ENCODE measurements around the gene PPP1R16B. TPM values are rescaled to one million over a fixed set of nuclear protein-coding genes. Genes with fewer than 3 reads are reported as not detected.

PPP1R16B gene
- polyA plus RNA-seq, 4 donors = 0.89 to 11.9 (median 3.7) TPM

GRCh38 chr20:38903335-38903734, 97.8 kb downstream of the PPP1R16B start:
- Histone ChIP-seq H3K9me3 (ENCODE audit: control insufficient read depth in 2 of 2, insufficient read depth in 1 of 2, low read depth in 1 of 2, low read length in 1 of 2) (peaks cover 0 to 2% of the 10 kb centered on the region in 2 donors), H3K4me1 (ENCODE audit: control insufficient read depth in 3 of 3, insufficient read depth in 2 of 3, low read depth in 1 of 3, low read length in 2 of 3) (no peaks in the 10 kb centered on the region), H3K36me3 (ENCODE audit: control insufficient read depth in 3 of 3, insufficient read depth in 2 of 3, low read depth in 1 of 3, low read length in 3 of 3) (peaks cover 0 to 2% (median 2%) of the 10 kb centered on the region in 3 donors), H3K27ac (ENCODE audit: low read depth in 1 of 3, low read length in 2 of 3) (no peak overlapping the region), H3K4me3 (ENCODE audit: low read depth in 1 of 3, low read length in 3 of 3) (no peak overlapping the region), H3K27me3 (ENCODE audit: control insufficient read depth in 3 of 3, insufficient read depth in 3 of 3, low read length in 3 of 3) (peaks cover 0 to 3% (median 0%) of the 10 kb centered on the region in 3 donors)
- 46 to 63% (median 46%) methylated on average over 5 of the region's 5 CpGs for WGBS, 3 donors
- FAIRE-seq (no peak), DNase-seq (no peak)

DNA sequence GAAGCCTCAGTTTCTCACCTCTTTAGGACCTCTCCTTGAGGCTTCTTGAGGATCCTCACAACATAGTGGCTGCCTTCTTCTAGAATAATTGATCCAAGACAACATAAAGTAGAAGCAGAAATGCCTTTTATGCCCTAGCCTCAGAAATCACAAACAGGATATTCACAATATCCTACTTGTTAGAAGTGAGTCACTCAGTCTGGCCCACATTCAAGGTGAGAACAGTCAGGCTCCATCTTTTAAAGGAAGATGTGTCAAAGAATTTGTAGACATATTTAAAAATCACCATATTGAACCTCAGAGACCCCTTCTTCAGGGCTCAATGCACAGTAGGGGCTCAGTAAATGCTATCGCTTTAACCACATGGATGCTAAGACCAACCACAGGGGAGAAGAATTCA, 99.9 kb downstream of the PPP1R16B start:
- peaks cover 0 to 2% of the 10 kb centered on the region in 2 donors for H3K9me3 ChIP-seq (ENCODE audit: control insufficient read depth in 2 of 2, insufficient read depth in 1 of 2, low read depth in 1 of 2, low read length in 1 of 2)
- no peak overlapping the region for H3K4me3 ChIP-seq (ENCODE audit: low read depth in 1 of 3, low read length in 3 of 3)
- peaks cover 0 to 2% (median 2%) of the 10 kb centered on the region in 3 donors for H3K36me3 ChIP-seq (ENCODE audit: control insufficient read depth in 3 of 3, insufficient read depth in 2 of 3, low read depth in 1 of 3, low read length in 3 of 3)
- H3K27ac ChIP-seq (ENCODE audit: low read depth in 1 of 3, low read length in 2 of 3) = no peak overlapping the region
- DNase-seq (no peak), FAIRE-seq (no peak)
- 53 to 95% (median 54%) methylated on average over 1 of the region's 1 CpG for WGBS, 3 donors
- H3K4me1 ChIP-seq (ENCODE audit: control insufficient read depth in 3 of 3, insufficient read depth in 2 of 3, low read depth in 1 of 3, low read length in 2 of 3) = no peaks in the 10 kb centered on the region
- H3K27me3 ChIP-seq (ENCODE audit: control insufficient read depth in 3 of 3, insufficient read depth in 3 of 3, low read length in 3 of 3) = peaks cover 0 to 3% (median 0%) of the 10 kb centered on the region in 3 donors

DNA sequence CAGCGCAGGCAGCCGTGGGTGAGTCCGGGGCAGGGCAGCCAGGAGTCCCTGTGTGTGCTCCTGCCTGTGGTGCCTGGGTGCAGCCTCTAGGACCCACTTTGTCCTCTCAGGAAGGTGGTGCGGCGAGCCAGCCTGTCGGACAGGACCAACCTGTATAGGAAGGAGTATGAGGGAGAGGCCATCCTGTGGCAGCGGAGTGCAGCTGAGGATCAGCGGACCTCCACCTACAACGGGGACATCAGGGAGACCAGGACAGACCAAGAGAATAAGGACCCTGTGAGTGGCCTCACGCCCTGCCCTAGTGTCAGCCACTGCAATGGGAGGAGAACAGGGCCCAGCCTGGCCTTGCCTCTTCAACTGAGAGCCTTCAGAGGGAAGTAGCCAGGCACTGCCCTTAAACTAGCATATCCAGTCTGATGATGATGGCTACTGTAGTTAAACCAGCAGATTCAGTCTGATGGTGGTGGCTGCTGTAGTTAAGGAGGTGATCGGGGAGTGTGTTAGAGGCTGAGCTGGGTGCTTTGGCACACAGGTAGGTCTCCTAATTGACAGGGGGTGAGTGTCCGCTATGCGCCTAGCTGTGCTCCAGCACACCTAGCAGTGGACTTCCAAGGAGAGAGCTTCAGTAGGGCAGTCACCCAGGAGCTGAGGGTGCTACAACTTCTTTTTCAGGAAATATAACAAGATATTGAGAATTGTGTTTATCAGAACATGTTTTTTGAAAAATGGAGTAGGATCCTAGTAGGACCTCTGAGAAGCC, 102.6 kb downstream of the PPP1R16B start:
- no peaks in the 10 kb centered on the region for H3K4me1 ChIP-seq (ENCODE audit: control insufficient read depth in 3 of 3, insufficient read depth in 2 of 3, low read depth in 1 of 3, low read length in 2 of 3)
- H3K27ac ChIP-seq (ENCODE audit: low read depth in 1 of 3, low read length in 2 of 3) = no peak overlapping the region
- H3K36me3 ChIP-seq (ENCODE audit: control insufficient read depth in 3 of 3, insufficient read depth in 2 of 3, low read depth in 1 of 3, low read length in 3 of 3) = peaks cover 0 to 2% (median 0%) of the 10 kb centered on the region in 3 donors
- peaks cover 0 to 2% of the 10 kb centered on the region in 2 donors for H3K9me3 ChIP-seq (ENCODE audit: control insufficient read depth in 2 of 2, insufficient read depth in 1 of 2, low read depth in 1 of 2, low read length in 1 of 2)
- 86 to 92% (median 89%) methylated on average over 13 of the region's 13 CpGs for WGBS, 3 donors
- peaks cover 0 to 3% (median 0%) of the 10 kb centered on the region in 3 donors for H3K27me3 ChIP-seq (ENCODE audit: control insufficient read depth in 3 of 3, insufficient read depth in 3 of 3, low read length in 3 of 3)
- no peak for FAIRE-seq
- DNase-seq = no peak
- no peak overlapping the region for H3K4me3 ChIP-seq (ENCODE audit: low read depth in 1 of 3, low read length in 3 of 3)

GRCh38 chr20:38915355-38915754, 109.9 kb downstream of the PPP1R16B start:
- Histone ChIP-seq H3K4me3 (ENCODE audit: low read depth in 1 of 3, low read length in 3 of 3) (no peak overlapping the region), H3K36me3 (ENCODE audit: control insufficient read depth in 3 of 3, insufficient read depth in 2 of 3, low read depth in 1 of 3, low read length in 3 of 3) (no peaks in the 10 kb centered on the region), H3K27me3 (ENCODE audit: control insufficient read depth in 3 of 3, insufficient read depth in 3 of 3, low read length in 3 of 3) (peaks cover 0 to under 1% (median 0%) of the 10 kb centered on the region in 3 donors), H3K9me3 (ENCODE audit: control insufficient read depth in 2 of 2, insufficient read depth in 1 of 2, low read depth in 1 of 2, low read length in 1 of 2) (no peaks in the 10 kb centered on the region), H3K4me1 (ENCODE audit: control insufficient read depth in 3 of 3, insufficient read depth in 2 of 3, low read depth in 1 of 3, low read length in 2 of 3) (no peaks in the 10 kb centered on the region), H3K27ac (ENCODE audit: low read depth in 1 of 3, low read length in 2 of 3) (no peak overlapping the region)
- 94 to 95% (median 94%) methylated on average over 7 of the region's 7 CpGs for WGBS, 3 donors
- DNase-seq (no peak), FAIRE-seq (no peak)

DNA sequence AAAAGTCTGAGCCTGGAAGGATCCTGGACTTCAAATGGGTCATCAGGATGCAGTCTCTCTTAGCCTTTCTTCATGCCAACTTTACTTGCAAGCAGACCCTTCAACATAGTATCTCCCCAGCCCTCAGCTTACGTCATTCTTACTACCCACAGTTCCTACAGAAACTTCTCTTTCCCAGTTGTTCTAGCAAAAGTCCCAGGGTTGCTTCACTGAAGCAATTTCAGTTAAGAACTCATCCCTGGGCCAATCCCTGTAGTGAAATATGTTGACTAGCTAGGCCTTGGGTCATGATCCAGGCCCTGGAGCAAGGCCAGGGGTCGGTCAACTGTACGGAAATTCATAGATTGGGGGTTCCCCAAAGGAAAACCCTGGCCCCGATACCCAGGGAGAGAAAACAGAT, 112.2 kb downstream of the PPP1R16B start:
- no peaks in the 10 kb centered on the region for H3K4me1 ChIP-seq (ENCODE audit: control insufficient read depth in 3 of 3, insufficient read depth in 2 of 3, low read depth in 1 of 3, low read length in 2 of 3)
- no peak overlapping the region for H3K4me3 ChIP-seq (ENCODE audit: low read depth in 1 of 3, low read length in 3 of 3)
- no peak overlapping the region for H3K27ac ChIP-seq (ENCODE audit: low read depth in 1 of 3, low read length in 2 of 3)
- WGBS, 3 donors = 72 to 88% (median 79%) methylated on average over 4 of the region's 4 CpGs
- DNase-seq = no peak
- H3K9me3 ChIP-seq (ENCODE audit: control insufficient read depth in 2 of 2, insufficient read depth in 1 of 2, low read depth in 1 of 2, low read length in 1 of 2) = no peaks in the 10 kb centered on the region
- peaks cover 0 to 4% (median 0%) of the 10 kb centered on the region in 3 donors for H3K27me3 ChIP-seq (ENCODE audit: control insufficient read depth in 3 of 3, insufficient read depth in 3 of 3, low read length in 3 of 3)
- no peaks in the 10 kb centered on the region for H3K36me3 ChIP-seq (ENCODE audit: control insufficient read depth in 3 of 3, insufficient read depth in 2 of 3, low read depth in 1 of 3, low read length in 3 of 3)
- no peak for FAIRE-seq

DNA sequence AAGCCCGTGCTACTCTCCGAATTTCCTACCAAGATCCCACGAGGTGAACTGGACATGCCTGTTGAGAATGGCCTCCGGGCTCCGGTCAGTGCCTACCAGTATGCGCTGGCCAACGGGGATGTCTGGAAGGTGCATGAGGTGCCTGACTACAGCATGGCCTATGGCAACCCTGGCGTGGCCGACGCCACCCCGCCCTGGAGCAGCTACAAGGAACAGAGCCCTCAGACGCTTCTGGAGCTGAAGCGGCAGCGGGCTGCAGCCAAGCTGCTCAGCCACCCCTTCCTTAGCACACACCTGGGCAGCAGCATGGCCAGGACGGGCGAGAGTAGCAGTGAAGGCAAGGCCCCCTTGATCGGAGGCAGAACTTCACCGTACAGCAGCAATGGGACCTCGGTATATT, 112.7 kb downstream of the PPP1R16B start:
- no peak for DNase-seq
- no peaks in the 10 kb centered on the region for H3K36me3 ChIP-seq (ENCODE audit: control insufficient read depth in 3 of 3, insufficient read depth in 2 of 3, low read depth in 1 of 3, low read length in 3 of 3)
- H3K9me3 ChIP-seq (ENCODE audit: control insufficient read depth in 2 of 2, insufficient read depth in 1 of 2, low read depth in 1 of 2, low read length in 1 of 2) = no peaks in the 10 kb centered on the region
- H3K4me1 ChIP-seq (ENCODE audit: control insufficient read depth in 3 of 3, insufficient read depth in 2 of 3, low read depth in 1 of 3, low read length in 2 of 3) = no peaks in the 10 kb centered on the region
- FAIRE-seq = no peak
- H3K27ac ChIP-seq (ENCODE audit: low read depth in 1 of 3, low read length in 2 of 3) = no peak overlapping the region
- H3K4me3 ChIP-seq (ENCODE audit: low read depth in 1 of 3, low read length in 3 of 3) = no peak overlapping the region
- H3K27me3 ChIP-seq (ENCODE audit: control insufficient read depth in 3 of 3, insufficient read depth in 3 of 3, low read length in 3 of 3) = peaks cover 0 to 4% (median 0%) of the 10 kb centered on the region in 3 donors
- WGBS, 3 donors = 93 to 95% (median 95%) methylated on average over 19 of the region's 19 CpGs

GRCh38 chr20:38919683-38920082, 114.2 kb downstream of the PPP1R16B start:
- Histone ChIP-seq H3K9me3 (ENCODE audit: control insufficient read depth in 2 of 2, insufficient read depth in 1 of 2, low read depth in 1 of 2, low read length in 1 of 2) (no peaks in the 10 kb centered on the region), H3K4me3 (ENCODE audit: low read depth in 1 of 3, low read length in 3 of 3) (no peak overlapping the region), H3K36me3 (ENCODE audit: control insufficient read depth in 3 of 3, insufficient read depth in 2 of 3, low read depth in 1 of 3, low read length in 3 of 3) (no peaks in the 10 kb centered on the region), H3K27ac (ENCODE audit: low read depth in 1 of 3, low read length in 2 of 3) (no peak overlapping the region), H3K4me1 (ENCODE audit: control insufficient read depth in 3 of 3, insufficient read depth in 2 of 3, low read depth in 1 of 3, low read length in 2 of 3) (no peaks in the 10 kb centered on the region), H3K27me3 (ENCODE audit: control insufficient read depth in 3 of 3, insufficient read depth in 3 of 3, low read length in 3 of 3) (peaks cover 0 to 4% (median 0%) of the 10 kb centered on the region in 3 donors)
- WGBS, 3 donors = 81 to 86% (median 86%) methylated on average over 7 of the region's 7 CpGs
- FAIRE-seq (no peak), DNase-seq (no peak)

GRCh38 chr20:38920411-38920810, 114.9 kb downstream of the PPP1R16B start:
- H3K27ac ChIP-seq (ENCODE audit: low read depth in 1 of 3, low read length in 2 of 3) = no peak overlapping the region
- no peak overlapping the region for H3K4me3 ChIP-seq (ENCODE audit: low read depth in 1 of 3, low read length in 3 of 3)
- WGBS, 3 donors = 53 to 77% (median 62%) methylated on average over 3 of the region's 3 CpGs
- H3K36me3 ChIP-seq (ENCODE audit: control insufficient read depth in 3 of 3, insufficient read depth in 2 of 3, low read depth in 1 of 3, low read length in 3 of 3) = no peaks in the 10 kb centered on the region
- no peak for DNase-seq
- no peak for FAIRE-seq
- no peaks in the 10 kb centered on the region for H3K4me1 ChIP-seq (ENCODE audit: control insufficient read depth in 3 of 3, insufficient read depth in 2 of 3, low read depth in 1 of 3, low read length in 2 of 3)
- H3K27me3 ChIP-seq (ENCODE audit: control insufficient read depth in 3 of 3, insufficient read depth in 3 of 3, low read length in 3 of 3) = peaks cover 0 to 4% (median 0%) of the 10 kb centered on the region in 3 donors
- H3K9me3 ChIP-seq (ENCODE audit: control insufficient read depth in 2 of 2, insufficient read depth in 1 of 2, low read depth in 1 of 2, low read length in 1 of 2) = no peaks in the 10 kb centered on the region

Data from small intestine (tissue), 7 donors.